Caco-2 (cell line): ENCODE measurements around the gene CTSH. TPM values are rescaled to one million over a fixed set of nuclear protein-coding genes. Genes with fewer than 3 reads are reported as not detected.

Experiments used
- total RNA-seq: library from RNA; stranded (reverse); gene quantifications from 2 replicates; pipeline ENCODE4 v1.2.3, GENCODE V29; 2022

CTSH gene
- total RNA-seq, 1 experiment from 2014 or later = 183 TPM

Other genes with a start within 250 kb of the CTSH start
- 1.1 and 2.0 TPM in 2 replicates for gene ADAMTS7, start 133.6 kb downstream of the CTSH start, total RNA-seq
- 424 and 426 TPM in 2 replicates for gene MORF4L1, start 72.2 kb downstream of the CTSH start, total RNA-seq
- 0.23 and 0.57 TPM in 2 replicates for gene RASGRF1, start 145.7 kb upstream of the CTSH start, total RNA-seq